Measurements from ENCODE around the gene PCP4L1.

- no peak for TF ChIP-seq POLR2A (IDR thresholded peaks at IDR 0.05)
- TF ChIP-seq, protein P1, sequence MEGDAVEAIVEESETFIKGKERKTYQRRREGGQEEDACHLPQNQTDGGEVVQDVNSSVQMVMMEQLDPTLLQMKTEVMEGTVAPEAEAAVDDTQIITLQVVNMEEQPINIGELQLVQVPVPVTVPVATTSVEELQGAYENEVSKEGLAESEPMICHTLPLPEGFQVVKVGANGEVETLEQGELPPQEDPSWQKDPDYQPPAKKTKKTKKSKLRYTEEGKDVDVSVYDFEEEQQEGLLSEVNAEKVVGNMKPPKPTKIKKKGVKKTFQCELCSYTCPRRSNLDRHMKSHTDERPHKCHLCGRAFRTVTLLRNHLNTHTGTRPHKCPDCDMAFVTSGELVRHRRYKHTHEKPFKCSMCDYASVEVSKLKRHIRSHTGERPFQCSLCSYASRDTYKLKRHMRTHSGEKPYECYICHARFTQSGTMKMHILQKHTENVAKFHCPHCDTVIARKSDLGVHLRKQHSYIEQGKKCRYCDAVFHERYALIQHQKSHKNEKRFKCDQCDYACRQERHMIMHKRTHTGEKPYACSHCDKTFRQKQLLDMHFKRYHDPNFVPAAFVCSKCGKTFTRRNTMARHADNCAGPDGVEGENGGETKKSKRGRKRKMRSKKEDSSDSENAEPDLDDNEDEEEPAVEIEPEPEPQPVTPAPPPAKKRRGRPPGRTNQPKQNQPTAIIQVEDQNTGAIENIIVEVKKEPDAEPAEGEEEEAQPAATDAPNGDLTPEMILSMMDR (IDR thresholded peaks at IDR 0.05 in 8 of 11, conservative IDR thresholded peaks at IDR 0.05 in 3 of 11) = no peak
Measured at GRCh38 chr1:161304927-161305866, 46.7 kb downstream of the PCP4L1 start.

Data from spleen (tissue), 7 donors.